HEK293T (cell line): ENCODE results near the gene EFNB2.

Experiments
- CTCF ChIA-PET: fragments of 350-600 bp; formaldehyde crosslinking; extraction: SDS; loops from one replicate; lab custom pipeline; 2021; ENCODE audit warnings: antibody characterized with exemption, inconsistent platforms; lab: Yijun Ruan, JAX
- POLR2A ChIA-PET: fragments of 350-600 bp; formaldehyde crosslinking; extraction: SDS; loops from one replicate; lab custom pipeline; 2020; ENCODE audit warnings: antibody characterized with exemption, inconsistent platforms; lab: Yijun Ruan, JAX
- DNase-seq: peaks from one replicate; pipeline ENCODE4 v3.0.0; 2012; ENCODE audit warnings: mixed read lengths; ENCODE audit errors: extremely low spot score
- ARNT ChIP-seq: fragments of 450-650 bp; IDR thresholded peaks from 2 replicates; pipeline ENCODE4 v1.6.1; 2017; ENCODE audit warnings: mild to moderate bottlenecking
- BHLHE40 ChIP-seq: fragments of 450-650 bp; IDR thresholded peaks from 2 replicates; pipeline ENCODE4 v1.6.1; 2016; ENCODE audit warnings: mild to moderate bottlenecking, moderate library complexity, borderline replicate concordance
- CTBP1 ChIP-seq: fragments of 450-650 bp; IDR thresholded peaks from 2 replicates; pipeline ENCODE4 v1.6.1; 2016; ENCODE audit warnings: borderline replicate concordance
- ELF4 ChIP-seq: fragments of 450-650 bp; IDR thresholded peaks from 2 replicates; pipeline ENCODE4 v1.6.1; 2017; ENCODE audit warnings: antibody characterized with exemption
- FOXA1 ChIP-seq: fragments of 450-650 bp; IDR thresholded peaks from 2 replicates; pipeline ENCODE4 v1.6.1; 2016; ENCODE audit warnings: mild to moderate bottlenecking
- FOXK2 ChIP-seq: fragments of 450-650 bp; IDR thresholded peaks from 2 replicates; pipeline ENCODE4 v1.6.1; 2016; ENCODE audit warnings: mild to moderate bottlenecking
- FOXM1 ChIP-seq: fragments of 450-650 bp; IDR thresholded peaks from 2 replicates; pipeline ENCODE4 v1.6.1; 2017; ENCODE audit warnings: mild to moderate bottlenecking, borderline replicate concordance
- HDGF ChIP-seq: fragments of 450-650 bp; IDR thresholded peaks from 2 replicates; pipeline ENCODE4 v1.6.1; 2017; ENCODE audit warnings: antibody characterized with exemption, borderline replicate concordance
- L3MBTL2 ChIP-seq: fragments of 450-650 bp; conservative IDR thresholded peaks from 2 replicates; pipeline ENCODE4 v1.6.1; 2016; ENCODE audit warnings: mild to moderate bottlenecking
- LEF1 ChIP-seq: fragments of 450-650 bp; IDR thresholded peaks from 2 replicates; pipeline ENCODE4 v1.6.1; 2017; ENCODE audit warnings: mild to moderate bottlenecking, borderline replicate concordance
- NFRKB ChIP-seq: fragments of 450-650 bp; IDR thresholded peaks from 2 replicates; pipeline ENCODE4 v1.6.1; 2016; ENCODE audit warnings: mild to moderate bottlenecking, moderate library complexity
- PKNOX1 ChIP-seq: fragments of 450-650 bp; IDR thresholded peaks from 2 replicates; pipeline ENCODE4 v1.6.1; 2016
- SP1 ChIP-seq: fragments of 450-650 bp; IDR thresholded peaks from 2 replicates; pipeline ENCODE4 v1.6.1; 2017
- SUZ12 ChIP-seq: fragments of 450-650 bp; IDR thresholded peaks from 2 replicates; pipeline ENCODE4 v1.6.1; 2016; ENCODE audit warnings: mild to moderate bottlenecking
- TARDBP ChIP-seq: fragments of 450-650 bp; IDR thresholded peaks from 2 replicates; pipeline ENCODE4 v1.6.1; 2016
- ZNF384 ChIP-seq: fragments of 450-650 bp; IDR thresholded peaks from 2 replicates; pipeline ENCODE4 v1.6.1; 2016

The EFNB2 gene

GRCh38 chr13:106535552-106536243, at the start of gene EFNB2:
TSS of gene EFNB2 (minus strand) at chr13:106535662. CDS start at chr13:106534964, 698 bp downstream.
- TF ChIP-seq FOXK2: no peak
- peak; percentile 97 for TF ChIP-seq PKNOX1
- peak; percentile 77 for DNase-seq
- POLR2A ChIA-PET: interaction anchor here (0.7 to 1.5 kb wide), 8 partner anchors 20 to 446 kb away, joined by 3 read pairs; partner anchors contain the start of gene ARGLU1
- CTCF ChIA-PET: interaction anchor here (0.5 to 1.4 kb wide), 6 partner anchors 10 to 629 kb away, joined by 3 to 6 read pairs (median 3); no protein-coding TSS in a partner anchor

- POLR2A ChIA-PET: no interaction called here
- CTCF ChIA-PET: no interaction called here
- TF ChIP-seq LEF1: no peak
- no peak for TF ChIP-seq ARNT
- no peak for TF ChIP-seq SP1
- no peak for TF ChIP-seq TARDBP
- TF ChIP-seq SUZ12: no peak
- TF ChIP-seq FOXK2: no peak
- TF ChIP-seq BHLHE40: no peak
- no peak for TF ChIP-seq CTBP1
- TF ChIP-seq FOXA1: no peak
- no peak for DNase-seq
Measured at GRCh38 chr13:106581225-106581624, 45.8 kb upstream of the EFNB2 start.

- DNase-seq: no peak
- CTCF ChIA-PET: no interaction called here
- no peak for TF ChIP-seq SUZ12
- POLR2A ChIA-PET: no interaction called here
Measured at GRCh38 chr13:106575896-106576295, 40.4 kb upstream of the EFNB2 start.

- no peak for TF ChIP-seq BHLHE40
- TF ChIP-seq FOXM1: no peak
- TF ChIP-seq PKNOX1: no peak
- no peak for TF ChIP-seq LEF1
- TF ChIP-seq HDGF: no peak
- TF ChIP-seq ARNT: no peak
- TF ChIP-seq NFRKB: no peak
- TF ChIP-seq ELF4: no peak
- no peak for TF ChIP-seq CTBP1
- no peak for TF ChIP-seq SP1
- TF ChIP-seq SUZ12: no peak
- no peak for TF ChIP-seq FOXK2
- no peak for TF ChIP-seq ZNF384
- TF ChIP-seq TARDBP: no peak
- no peak for TF ChIP-seq L3MBTL2
- TF ChIP-seq FOXA1: no peak
- ChIA-PET CTCF (no interaction called here), POLR2A (no interaction called here)
- DNase-seq: no peak
Measured at GRCh38 chr13:106573868-106574267, 38.4 kb upstream of the EFNB2 start.

GRCh38 chr13:106573284-106573846, 37.9 kb upstream of the EFNB2 start:
- CTCF ChIA-PET: no interaction called here
- no peak for DNase-seq
- POLR2A ChIA-PET: no interaction called here
- TF ChIP-seq ELF4: no peak
- TF ChIP-seq ZNF384: no peak
- no peak for TF ChIP-seq PKNOX1
- TF ChIP-seq NFRKB: no peak
- no peak for TF ChIP-seq FOXM1
- no peak for TF ChIP-seq SP1
- TF ChIP-seq ARNT: no peak

GRCh38 chr13:106570299-106570852, 34.9 kb upstream of the EFNB2 start:
- TF ChIP-seq PKNOX1: no peak
- TF ChIP-seq SP1: no peak
- no peak for TF ChIP-seq BHLHE40
- CTCF ChIA-PET: no interaction called here
- POLR2A ChIA-PET: no interaction called here
- peak; percentile 8 for DNase-seq
